IMR-90 (cell line): ENCODE results near the gene GPATCH2. TPM values are rescaled to one million over a fixed set of nuclear protein-coding genes. Genes with fewer than 3 reads are reported as not detected.

ENCODE experiments used
- ATAC-seq: fragments of 200-7000 bp; cut with Tn5 transposase; 2 replicates; pipeline ENCODE4 v1.9.1; 2020; ENCODE audit warnings: low read depth, mild to moderate bottlenecking, moderate library complexity
- BruUV-seq: library from RNA; stranded (reverse); fragments of 400-500 nt; replicated peaks from 2 replicates; lab custom pipeline; 2021; lab: Mats Ljungman, UMichigan
- CTCF ChIA-PET: fragments of 300-600 bp; formaldehyde crosslinking; extraction: SDS; loops from one replicate; lab custom pipeline; 2021; ENCODE audit warnings: antibody characterized with exemption; lab: Yijun Ruan, JAX
- POLR2A ChIA-PET: fragments of 300-600 bp; sonication (Branson Sonifier 250); formaldehyde crosslinking; loops from one replicate; lab custom pipeline; 2022; ENCODE audit warnings: antibody characterized with exemption; ENCODE audit not compliant: unreplicated experiment; lab: Charles Lee
- DNase-seq: peaks from one replicate; pipeline ENCODE4 v3.0.0; 2013
- H2AFZ ChIP-seq: replicated peaks from 2 replicates; pipeline ENCODE3; 2013; ENCODE audit warnings: low read length, mild to moderate bottlenecking; ENCODE audit not compliant: poor library complexity
- H2AK5ac ChIP-seq: 2 replicates; pipeline ENCODE4 v1.6.1; 2013; ENCODE audit warnings: low read depth, low read length, inconsistent platforms
- H2AK9ac ChIP-seq: replicated peaks from 2 replicates; pipeline ENCODE3; 2013; ENCODE audit warnings: mild to moderate bottlenecking, low read depth, low read length, moderate library complexity; ENCODE audit not compliant: poor library complexity
- H2BK120ac ChIP-seq: 2 replicates; pipeline ENCODE4 v1.6.1; 2013; ENCODE audit warnings: low read depth, low read length, inconsistent platforms
- H2BK15ac ChIP-seq: 3 replicates; pipeline ENCODE4 v1.6.1; 2013; ENCODE audit warnings: low read depth, low read length, inconsistent platforms
- H2BK20ac ChIP-seq: 2 replicates; pipeline ENCODE4 v1.6.1; 2013; ENCODE audit warnings: low read depth, mild to moderate bottlenecking, inconsistent platforms, low read length, moderate library complexity
- H2BK5ac ChIP-seq: 2 replicates; pipeline ENCODE4 v1.6.1; 2013; ENCODE audit warnings: mild to moderate bottlenecking, low read depth, low read length, inconsistent platforms; ENCODE audit not compliant: poor library complexity, severe bottlenecking
- H3K14ac ChIP-seq: replicated peaks from 2 replicates; pipeline ENCODE4 v1.6.1; 2013; ENCODE audit warnings: low read depth, low read length, inconsistent platforms
- H3K18ac ChIP-seq: 2 replicates; pipeline ENCODE4 v1.6.1; 2013; ENCODE audit warnings: low read depth, low read length, control low read depth
- H3K23ac ChIP-seq: 2 replicates; pipeline ENCODE4 v1.6.1; 2013; ENCODE audit warnings: low read depth, low read length, inconsistent platforms
- H3K27ac ChIP-seq: 2 replicates; pipeline ENCODE4 v1.5.1; 2013; ENCODE audit warnings: mild to moderate bottlenecking, control low read depth, low read length; ENCODE audit not compliant: insufficient read depth
- H3K27me3 ChIP-seq: 2 replicates; pipeline ENCODE4 v1.6.1; 2013; ENCODE audit warnings: low read length; ENCODE audit not compliant: control insufficient read depth, insufficient read depth
- H3K36me3 ChIP-seq: 2 replicates; pipeline ENCODE4 v1.6.1; 2013; ENCODE audit warnings: low read length, mixed read lengths; ENCODE audit not compliant: control insufficient read depth, insufficient read depth
- H3K4ac ChIP-seq: 2 replicates; pipeline ENCODE4 v1.6.1; 2013; ENCODE audit warnings: low read depth, low read length, inconsistent platforms
- H3K4me1 ChIP-seq: 2 replicates; pipeline ENCODE4 v1.6.1; 2013; ENCODE audit warnings: low read length, mixed read lengths; ENCODE audit not compliant: control insufficient read depth, insufficient read depth
- H3K4me2 ChIP-seq: 2 replicates; pipeline ENCODE4 v1.6.1; 2013; ENCODE audit warnings: low read depth, mild to moderate bottlenecking, control low read depth, low read length, moderate library complexity
- H3K4me3 ChIP-seq: 2 replicates; pipeline ENCODE4 v1.5.1; 2013; ENCODE audit warnings: low read depth, mild to moderate bottlenecking, control low read depth, low read length, moderate library complexity; ENCODE audit not compliant: insufficient read depth
- H3K56ac ChIP-seq: 2 replicates; pipeline ENCODE4 v1.6.1; 2013; ENCODE audit warnings: low read length, inconsistent platforms; ENCODE audit not compliant: insufficient read depth; ENCODE audit errors: extremely low read depth
- H3K79me1 ChIP-seq, 2 experiments: 2 replicates each; pipeline ENCODE4 v1.6.1; 2013; ENCODE audit warnings: low read length in 2 of 2, inconsistent platforms in 1 of 2, low read depth in 1 of 2
- H3K9ac ChIP-seq: 2 replicates; pipeline ENCODE4 v1.6.1; 2013; ENCODE audit warnings: low read depth, low read length, control low read depth
- H3K9me1 ChIP-seq: 2 replicates; pipeline ENCODE4 v1.6.1; 2013; ENCODE audit warnings: low read length, inconsistent platforms; ENCODE audit not compliant: insufficient read depth
- H3K9me3 ChIP-seq: 2 replicates; pipeline ENCODE4 v1.6.1; 2013; ENCODE audit warnings: low read length; ENCODE audit not compliant: control insufficient read depth, insufficient read depth
- H4K20me1 ChIP-seq: 2 replicates; pipeline ENCODE4 v1.6.1; 2013; ENCODE audit warnings: low read length, inconsistent platforms; ENCODE audit not compliant: insufficient read depth
- H4K5ac ChIP-seq: 2 replicates; pipeline ENCODE4 v1.6.1; 2013; ENCODE audit warnings: mild to moderate bottlenecking, low read depth, low read length, control low read depth
- H4K8ac ChIP-seq, 2 experiments: 2 replicates each; pipeline ENCODE4 v1.6.1; 2013; ENCODE audit warnings: low read depth in 2 of 2, low read length in 2 of 2, control low read depth in 1 of 2, inconsistent platforms in 1 of 2
- H4K91ac ChIP-seq: 2 replicates; pipeline ENCODE4 v1.6.1; 2013; ENCODE audit warnings: low read depth, low read length, inconsistent platforms; ENCODE audit not compliant: insufficient read depth
- BHLHE40 ChIP-seq: fragments of 150-350 bp; IDR thresholded peaks from 2 replicates; pipeline ENCODE4 v1.6.1; 2016; ENCODE audit warnings: mild to moderate bottlenecking, low read depth, low read length
- CEBPB ChIP-seq: IDR thresholded peaks from 2 replicates; pipeline ENCODE4 v1.6.1; 2012; ENCODE audit warnings: low read depth, low read length, improper control_type of control experiment
- CHD1 ChIP-seq: IDR thresholded peaks from 2 replicates; pipeline ENCODE4 v1.6.1; 2012; ENCODE audit warnings: low read depth, low read length, improper control_type of control experiment
- FOS ChIP-seq: fragments of 150-350 bp; IDR thresholded peaks from 2 replicates; pipeline ENCODE4 v1.6.1; 2016; ENCODE audit warnings: low read depth, low read length
- MAFK ChIP-seq: IDR thresholded peaks from 2 replicates; pipeline ENCODE4 v1.6.1; 2012; ENCODE audit warnings: low read depth, low read length, improper control_type of control experiment
- MAZ ChIP-seq: IDR thresholded peaks from 2 replicates; pipeline ENCODE4 v1.6.1; 2012; ENCODE audit warnings: low read depth, mild to moderate bottlenecking, low read length, improper control_type of control experiment, moderate library complexity, borderline replicate concordance
- NFE2L2 ChIP-seq: fragments of 150-350 bp; IDR thresholded peaks from 2 replicates; pipeline ENCODE4 v1.6.1; 2016; ENCODE audit warnings: low read depth, mild to moderate bottlenecking, low read length
- POLR2A ChIP-seq: IDR thresholded peaks from 2 replicates; pipeline ENCODE4 v1.6.1; 2012; ENCODE audit warnings: mild to moderate bottlenecking, low read depth, low read length
- RAD21 ChIP-seq: IDR thresholded peaks from 2 replicates; pipeline ENCODE4 v1.6.1; 2012; ENCODE audit warnings: low read length, improper control_type of control experiment
- RCOR1 ChIP-seq: IDR thresholded peaks from 2 replicates; pipeline ENCODE4 v1.6.1; 2012; ENCODE audit warnings: mild to moderate bottlenecking, low read length, improper control_type of control experiment; ENCODE audit not compliant: insufficient replicate concordance
- RFX5 ChIP-seq: IDR thresholded peaks from 2 replicates; pipeline ENCODE4 v1.8.0; 2012; ENCODE audit warnings: low read depth, mild to moderate bottlenecking, low read length, moderate library complexity
- SMC3 ChIP-seq: fragments of 150-350 bp; IDR thresholded peaks from 2 replicates; pipeline ENCODE4 v1.6.1; 2016; ENCODE audit warnings: low read depth, mild to moderate bottlenecking, antibody characterized with exemption, low read length, moderate library complexity
- dilution Hi-C: fragments of 300-500 bp; cut with HindIII; formaldehyde crosslinking; loops from one replicate; pipeline ENCODE4 v1.14.3; 2018; ENCODE audit warnings: low sequenced_read_pairs; ENCODE audit not compliant: unreplicated experiment
- in situ Hi-C: fragments of 300-500 bp; cut with MboI; formaldehyde crosslinking; loops from 3 replicates; pipeline ENCODE4 v1.14.3; 2019; ENCODE audit warnings: low sequenced_read_pairs, inconsistent platforms, mixed read lengths
- intact Hi-C: fragments of 100-400 bp; cut with micrococcal nuclease; formaldehyde crosslinking; loops from 2 replicates; pipeline ENCODE4 v1.10.0; 2022
- polyA plus RNA-seq, 3 experiments: library from polyadenylated mRNA; depleted of rRNA; stranded (reverse); fragments of >200 nt; gene quantifications; 2 replicates each; pipeline ENCODE4 v1.2.3, GENCODE V29; 2012; ENCODE audit warnings: low replicate concordance in 1 of 3
- total RNA-seq: library from RNA; depleted of rRNA; stranded (reverse); fragments of >200 nt; gene quantifications from 2 replicates; pipeline ENCODE4 v1.2.3, GENCODE V29; 2012
- TF ChIP-seq, protein P1 (sequence below): fragments of 150-350 bp; IDR thresholded peaks from 2 replicates; pipeline ENCODE4 v1.6.1; 2017; ENCODE audit warnings: mild to moderate bottlenecking, antibody characterized with exemption, low read length, low read depth
- TF ChIP-seq, protein P2 (sequence below): fragments of 150-350 bp; IDR thresholded peaks from 2 replicates; pipeline ENCODE4 v1.6.1; 2016; ENCODE audit warnings: low read depth, mild to moderate bottlenecking, low read length, moderate library complexity, borderline replicate concordance
- TF ChIP-seq, protein P3 (sequence below): conservative IDR thresholded peaks from 2 replicates; pipeline ENCODE4 v1.5.1; 2012; ENCODE audit warnings: mild to moderate bottlenecking, low read depth, low read length, improper control_type of control experiment

GPATCH2 gene
- total and polyA plus RNA-seq, 2 of the 4 experiments (the other 2 are of a cell fraction), result 4.7 to 11.8 TPM

DNA sequence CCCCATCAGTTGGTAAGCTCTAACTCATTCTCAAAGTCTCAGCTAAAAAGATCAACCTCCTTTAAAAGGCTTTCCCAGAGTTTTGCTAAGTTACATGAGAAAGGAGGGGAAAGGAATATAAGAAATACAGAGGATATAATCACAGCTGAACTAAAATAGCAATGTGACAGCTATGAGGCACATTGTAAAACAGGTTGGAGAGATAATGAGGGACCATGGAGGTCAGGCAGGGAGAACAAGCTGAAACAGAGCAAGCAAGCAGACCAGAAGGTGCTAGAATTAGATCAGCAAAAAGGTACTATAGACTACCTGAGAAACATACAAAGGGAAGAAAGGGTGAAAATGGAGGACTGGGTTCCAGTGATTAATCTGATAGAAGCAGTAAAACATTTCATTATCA is 28.5 kb downstream of the GPATCH2 start:
- Histone ChIP-seq H4K20me1 (no peaks in the 10 kb centered on the region), H3K27me3 (no peaks in the 10 kb centered on the region), H2BK15ac (no peak overlapping the region), H2BK120ac (no peak overlapping the region), H3K79me1 (peaks cover 4 to 6% of the 10 kb centered on the region in 2 experiments; a peak in 3 of 4 replicates), H2AK9ac (no peak overlapping the region), H2AFZ (no peak overlapping the region), H2BK20ac (no peak overlapping the region), H4K91ac (no peak overlapping the region), H3K56ac (no peak overlapping the region), H4K5ac (no peak overlapping the region), H3K27ac (no peak overlapping the region), H3K14ac (no peak overlapping the region), H3K9me1 (no peaks in the 10 kb centered on the region), H3K4ac (no peak overlapping the region), H3K36me3 (no peaks in the 10 kb centered on the region), H3K9ac (no peak overlapping the region), H2AK5ac (no peak overlapping the region), H3K23ac (no peak overlapping the region), H3K4me3 (no peak overlapping the region), H4K8ac (no peak overlapping the region), H3K4me1 (no peaks in the 10 kb centered on the region), H2BK5ac (no peak overlapping the region), H3K4me2 (no peak overlapping the region), H3K18ac (no peak overlapping the region), H3K9me3 (no peaks in the 10 kb centered on the region)
- TF ChIP-seq MAFK (no peak), POLR2A (no peak), NFE2L2 (no peak), RAD21 (no peak), RFX5 (no peak), FOS (no peak), CHD1 (no peak), MAZ (no peak), BHLHE40 (no peak), CEBPB (no peak), RCOR1 (no peak), SMC3 (no peak)
- TF ChIP-seq, protein P1, sequence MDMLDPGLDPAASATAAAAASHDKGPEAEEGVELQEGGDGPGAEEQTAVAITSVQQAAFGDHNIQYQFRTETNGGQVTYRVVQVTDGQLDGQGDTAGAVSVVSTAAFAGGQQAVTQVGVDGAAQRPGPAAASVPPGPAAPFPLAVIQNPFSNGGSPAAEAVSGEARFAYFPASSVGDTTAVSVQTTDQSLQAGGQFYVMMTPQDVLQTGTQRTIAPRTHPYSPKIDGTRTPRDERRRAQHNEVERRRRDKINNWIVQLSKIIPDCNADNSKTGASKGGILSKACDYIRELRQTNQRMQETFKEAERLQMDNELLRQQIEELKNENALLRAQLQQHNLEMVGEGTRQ, result no peak
- TF ChIP-seq, protein P2, sequence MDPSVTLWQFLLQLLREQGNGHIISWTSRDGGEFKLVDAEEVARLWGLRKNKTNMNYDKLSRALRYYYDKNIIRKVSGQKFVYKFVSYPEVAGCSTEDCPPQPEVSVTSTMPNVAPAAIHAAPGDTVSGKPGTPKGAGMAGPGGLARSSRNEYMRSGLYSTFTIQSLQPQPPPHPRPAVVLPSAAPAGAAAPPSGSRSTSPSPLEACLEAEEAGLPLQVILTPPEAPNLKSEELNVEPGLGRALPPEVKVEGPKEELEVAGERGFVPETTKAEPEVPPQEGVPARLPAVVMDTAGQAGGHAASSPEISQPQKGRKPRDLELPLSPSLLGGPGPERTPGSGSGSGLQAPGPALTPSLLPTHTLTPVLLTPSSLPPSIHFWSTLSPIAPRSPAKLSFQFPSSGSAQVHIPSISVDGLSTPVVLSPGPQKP, result no peak
- TF ChIP-seq, protein P3, sequence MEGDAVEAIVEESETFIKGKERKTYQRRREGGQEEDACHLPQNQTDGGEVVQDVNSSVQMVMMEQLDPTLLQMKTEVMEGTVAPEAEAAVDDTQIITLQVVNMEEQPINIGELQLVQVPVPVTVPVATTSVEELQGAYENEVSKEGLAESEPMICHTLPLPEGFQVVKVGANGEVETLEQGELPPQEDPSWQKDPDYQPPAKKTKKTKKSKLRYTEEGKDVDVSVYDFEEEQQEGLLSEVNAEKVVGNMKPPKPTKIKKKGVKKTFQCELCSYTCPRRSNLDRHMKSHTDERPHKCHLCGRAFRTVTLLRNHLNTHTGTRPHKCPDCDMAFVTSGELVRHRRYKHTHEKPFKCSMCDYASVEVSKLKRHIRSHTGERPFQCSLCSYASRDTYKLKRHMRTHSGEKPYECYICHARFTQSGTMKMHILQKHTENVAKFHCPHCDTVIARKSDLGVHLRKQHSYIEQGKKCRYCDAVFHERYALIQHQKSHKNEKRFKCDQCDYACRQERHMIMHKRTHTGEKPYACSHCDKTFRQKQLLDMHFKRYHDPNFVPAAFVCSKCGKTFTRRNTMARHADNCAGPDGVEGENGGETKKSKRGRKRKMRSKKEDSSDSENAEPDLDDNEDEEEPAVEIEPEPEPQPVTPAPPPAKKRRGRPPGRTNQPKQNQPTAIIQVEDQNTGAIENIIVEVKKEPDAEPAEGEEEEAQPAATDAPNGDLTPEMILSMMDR, result no peak
- CTCF ChIA-PET, result interaction anchor here (0.9 kb wide), 1 partner anchor 25 kb away, joined by 3 read pairs; no protein-coding TSS in a partner anchor
- dilution Hi-C loops, result no loop called here
- BruUV-seq, result no TSS peak
- no peak for ATAC-seq
- in situ Hi-C loops, result no loop called here
- POLR2A ChIA-PET, result no interaction called here
- no peak for DNase-seq
- intact Hi-C loops, result no loop called here
